Esophagus muscularis mucosa (tissue), 4 donors: ENCODE measurements around the gene RASA1. TPM values are rescaled to one million over a fixed set of nuclear protein-coding genes. Genes with fewer than 3 reads are reported as not detected.

ENCODE experiments used
- DNase-seq: peaks from one replicate; pipeline ENCODE4 v3.0.0-alpha.2; 2017; ENCODE audit errors: extremely low spot score
- H3K27ac ChIP-seq, 4 donors: fragments of 200-600 bp; sonication (generic); replicated peaks in 1 of 4; 1 replicate in 3 of 4; 2 replicates in 1 of 4; pipeline ENCODE4 v1.5.1; 2016 to 2019; ENCODE audit warnings: mild to moderate bottlenecking in 1 of 4
- H3K27me3 ChIP-seq, 4 donors: fragments of 200-600 bp; sonication (generic); one replicate each; pipeline versions ENCODE4 v1.5.1 to v1.6.0; 2016 to 2019
- H3K36me3 ChIP-seq, 4 donors: fragments of 200-600 bp; sonication (generic); one replicate each; pipeline ENCODE4 v1.5.1; 2016 to 2019
- H3K4me1 ChIP-seq, 4 donors: fragments of 200-600 bp; sonication (generic); one replicate each; pipeline ENCODE4 v1.5.1; 2016 to 2019
- H3K4me3 ChIP-seq, 4 donors: fragments of 200-600 bp; sonication (generic); 1 replicate in 2 of 4; 2 replicates in 2 of 4; pipeline ENCODE4 v1.5.1; 2016 to 2019; ENCODE audit warnings: mild to moderate bottlenecking in 4 of 4, moderate library complexity in 1 of 4
- H3K9me3 ChIP-seq, 4 donors: fragments of 200-600 bp; sonication (generic); 1 replicate in 3 of 4; 2 replicates in 1 of 4; pipeline ENCODE4 v1.5.1; 2016 to 2019
- EP300 ChIP-seq: sonication (generic); formaldehyde crosslinking; IDR thresholded peaks from one replicate; pipeline ENCODE4 v1.6.1; 2017; ENCODE audit warnings: antibody characterized with exemption
- POLR2A ChIP-seq: fragments of 450-650 bp; IDR thresholded peaks from one replicate; pipeline ENCODE4 v1.6.1; 2017; ENCODE audit warnings: antibody characterized with exemption, moderate library complexity, mild to moderate bottlenecking, low read depth
- POLR2AphosphoS5 ChIP-seq, 2 donors: sonication (generic); formaldehyde crosslinking; IDR thresholded peaks; one replicate each; pipeline ENCODE4 v1.6.1; 2017; ENCODE audit warnings: antibody characterized with exemption in 2 of 2
- WGBS: methylation state at CpG from one replicate; pipeline ENCODE4 v1.1.5; 2018; 5-methylcytosine and 5-hydroxymethylcytosine counted together
- intact Hi-C: fragments of 100-400 bp; cut with DNase I; formaldehyde crosslinking; loops from one replicate; pipeline ENCODE4 v1.15.1; 2023
- total RNA-seq, 4 donors: library from RNA; depleted of rRNA; stranded (reverse); fragments of >200 nt; gene quantifications; one replicate each; pipeline versions ENCODE4 v1.1.0 to v1.2.1, GENCODE V29; 2016
- TF ChIP-seq, protein P1 (sequence below), 3 experiments: fragments of 200-600 bp in 2 of 3; fragments of 450-650 bp in 1 of 3; sonication (generic) in 2 of 3; IDR thresholded peaks; one replicate each; pipeline ENCODE4 v1.5.1; 2017 to 2019; ENCODE audit warnings: antibody characterized with exemption in 3 of 3, mild to moderate bottlenecking in 2 of 3, moderate library complexity in 1 of 3

The RASA1 gene
- total RNA-seq, 4 donors from 2014 or later, result 23.4 to 27.3 (median 23.6) TPM

DNA sequence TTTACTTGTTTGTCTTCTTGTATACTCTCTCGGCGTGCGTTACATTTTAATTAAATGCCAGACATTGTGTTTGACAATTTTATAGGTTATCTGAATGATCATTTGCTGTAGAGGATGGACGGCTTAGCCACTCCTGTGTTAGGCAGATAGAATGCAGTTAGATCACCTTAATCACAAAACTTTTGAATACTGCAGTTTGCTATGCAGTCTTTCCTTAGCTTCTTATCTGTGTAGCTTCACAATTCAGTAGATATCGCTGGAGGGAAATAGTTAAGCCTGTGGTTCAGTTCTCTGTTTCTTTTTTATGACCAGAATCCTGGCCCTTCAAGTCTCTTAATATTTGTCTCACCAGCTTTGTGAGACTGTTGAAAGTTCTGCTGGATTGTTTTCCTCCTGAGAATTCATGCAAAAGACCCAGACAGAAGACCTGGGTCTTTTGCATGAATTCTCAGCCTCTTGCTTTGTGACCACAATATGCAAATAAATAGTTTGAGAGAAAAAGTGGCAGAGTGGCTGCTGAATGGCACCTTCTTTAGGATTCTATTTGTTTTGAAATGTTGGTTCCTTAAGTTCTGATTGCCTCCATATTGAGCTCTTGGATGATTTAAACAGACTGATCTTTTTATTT, 40.2 kb downstream of the RASA1 start:
- DNase-seq, result no peak
- Histone ChIP-seq H3K4me3 (no peak overlapping the region), H3K36me3 (peaks cover 4 to 18% (median 12%) of the 10 kb centered on the region in 4 donors), H3K4me1 (peaks cover 0 to 8% (median 0%) of the 10 kb centered on the region in 4 donors), H3K27ac (no peak overlapping the region), H3K27me3 (no peaks in the 10 kb centered on the region), H3K9me3 (no peaks in the 10 kb centered on the region)
- TF ChIP-seq, protein P1, sequence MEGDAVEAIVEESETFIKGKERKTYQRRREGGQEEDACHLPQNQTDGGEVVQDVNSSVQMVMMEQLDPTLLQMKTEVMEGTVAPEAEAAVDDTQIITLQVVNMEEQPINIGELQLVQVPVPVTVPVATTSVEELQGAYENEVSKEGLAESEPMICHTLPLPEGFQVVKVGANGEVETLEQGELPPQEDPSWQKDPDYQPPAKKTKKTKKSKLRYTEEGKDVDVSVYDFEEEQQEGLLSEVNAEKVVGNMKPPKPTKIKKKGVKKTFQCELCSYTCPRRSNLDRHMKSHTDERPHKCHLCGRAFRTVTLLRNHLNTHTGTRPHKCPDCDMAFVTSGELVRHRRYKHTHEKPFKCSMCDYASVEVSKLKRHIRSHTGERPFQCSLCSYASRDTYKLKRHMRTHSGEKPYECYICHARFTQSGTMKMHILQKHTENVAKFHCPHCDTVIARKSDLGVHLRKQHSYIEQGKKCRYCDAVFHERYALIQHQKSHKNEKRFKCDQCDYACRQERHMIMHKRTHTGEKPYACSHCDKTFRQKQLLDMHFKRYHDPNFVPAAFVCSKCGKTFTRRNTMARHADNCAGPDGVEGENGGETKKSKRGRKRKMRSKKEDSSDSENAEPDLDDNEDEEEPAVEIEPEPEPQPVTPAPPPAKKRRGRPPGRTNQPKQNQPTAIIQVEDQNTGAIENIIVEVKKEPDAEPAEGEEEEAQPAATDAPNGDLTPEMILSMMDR (IDR thresholded peaks at IDR 0.05), result no peak
- no peak for TF ChIP-seq POLR2A
- TF ChIP-seq POLR2AphosphoS5 (IDR thresholded peaks at IDR 0.05), result no peak
- TF ChIP-seq EP300, result no peak
- 96% methylated on average over 5 of the region's 5 CpGs for whole genome bisulfite sequencing
- intact Hi-C loops, result no loop called here

DNA sequence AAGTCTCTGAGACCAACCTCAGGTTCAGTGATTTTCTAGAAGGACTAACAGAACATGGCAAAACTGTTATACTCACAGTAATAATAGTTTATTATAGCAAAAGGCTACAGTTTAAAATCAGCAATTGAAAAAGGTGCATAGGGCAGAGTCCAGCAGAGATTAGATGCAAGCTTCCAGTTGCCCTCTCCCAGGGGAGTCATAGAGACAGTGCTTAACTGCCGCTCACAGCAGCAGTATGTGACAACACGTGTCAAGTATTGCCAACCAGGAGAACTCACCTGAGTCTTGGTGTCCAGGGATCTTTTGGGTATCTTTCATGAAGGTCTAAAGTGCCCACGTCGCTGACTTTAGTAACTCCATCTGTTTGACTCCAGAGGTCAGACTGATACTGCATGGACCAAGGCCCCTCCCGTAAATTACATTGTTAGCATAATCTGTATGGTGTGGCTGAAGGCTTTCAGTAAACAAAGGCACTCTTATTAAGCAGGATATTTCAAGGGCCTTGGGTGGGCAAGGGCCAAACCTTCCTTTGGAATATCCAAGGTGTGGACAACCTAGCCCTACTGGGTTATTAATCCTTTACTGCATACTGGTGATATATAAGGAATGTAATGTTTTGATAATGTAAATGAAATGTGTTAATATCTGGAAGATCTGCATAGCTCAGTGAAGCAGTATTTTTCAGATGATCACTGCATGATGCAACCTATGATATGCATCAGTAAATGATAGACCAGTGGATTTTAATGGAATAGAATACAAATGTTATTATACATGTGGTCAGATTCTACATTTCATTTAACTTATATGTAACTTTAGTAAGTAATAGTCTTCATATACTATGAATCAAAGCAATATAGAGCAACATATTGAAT, 44.0 kb downstream of the RASA1 start:
- Histone ChIP-seq H3K36me3 (no peaks in the 10 kb centered on the region), H3K27me3 (no peaks in the 10 kb centered on the region), H3K4me3 (no peak overlapping the region), H3K9me3 (no peaks in the 10 kb centered on the region), H3K4me1 (peaks cover 0 to 8% (median 3%) of the 10 kb centered on the region in 4 donors), H3K27ac (no peak overlapping the region)
- intact Hi-C loops, result no loop called here
- 70% methylated on average over 3 of the region's 5 CpGs for WGBS
- TF ChIP-seq, protein P1 (IDR thresholded peaks at IDR 0.05), result no peak
- no peak for TF ChIP-seq EP300
- TF ChIP-seq POLR2A, result no peak
- no peak for TF ChIP-seq POLR2AphosphoS5 (IDR thresholded peaks at IDR 0.05)
- no peak for DNase-seq

GRCh38 chr5:87313216-87313615, 45.5 kb downstream of the RASA1 start:
- Histone ChIP-seq H3K27me3 (no peaks in the 10 kb centered on the region), H3K27ac (no peak overlapping the region), H3K36me3 (no peaks in the 10 kb centered on the region), H3K9me3 (no peaks in the 10 kb centered on the region), H3K4me1 (peaks cover 0 to 8% (median 3%) of the 10 kb centered on the region in 4 donors), H3K4me3 (no peak overlapping the region)
- no peak for DNase-seq
- WGBS, result 75% methylated on average over 3 of the region's 3 CpGs
- TF ChIP-seq POLR2AphosphoS5 (IDR thresholded peaks at IDR 0.05), result no peak
- TF ChIP-seq, protein P1 (IDR thresholded peaks at IDR 0.05), result no peak
- TF ChIP-seq POLR2A, result no peak
- no peak for TF ChIP-seq EP300
- intact Hi-C loops, result no loop called here

DNA sequence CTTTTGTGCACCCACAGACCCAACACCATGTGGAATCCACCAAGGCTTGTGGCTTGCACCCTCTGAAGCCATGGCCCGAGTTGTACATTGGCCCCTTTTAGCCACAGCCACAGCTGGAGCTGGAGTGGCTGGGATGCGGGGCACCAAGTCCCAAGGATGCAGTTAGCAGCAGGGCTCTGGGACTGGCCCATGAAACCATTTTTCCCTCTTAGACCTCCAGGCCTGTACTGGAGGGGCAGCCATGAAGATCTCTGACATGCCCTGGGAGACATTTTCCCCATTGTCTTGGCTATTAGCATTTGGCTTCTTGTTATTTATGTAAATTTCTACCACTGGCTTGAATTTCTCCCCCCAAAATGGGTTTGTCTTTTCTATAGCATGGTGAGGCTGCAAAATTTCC, 51.8 kb downstream of the RASA1 start:
- DNase-seq, result no peak
- intact Hi-C loops, result no loop called here
- TF ChIP-seq POLR2AphosphoS5 (IDR thresholded peaks at IDR 0.05) (no peak), POLR2A (no peak), EP300 (no peak)
- TF ChIP-seq, protein P1 (IDR thresholded peaks at IDR 0.05), result no peak
- H3K4me3 ChIP-seq, result no peak overlapping the region
- H3K27ac ChIP-seq, result no peak overlapping the region
- H3K36me3 ChIP-seq, result no peaks in the 10 kb centered on the region
- H3K27me3 ChIP-seq, result no peaks in the 10 kb centered on the region
- no peaks in the 10 kb centered on the region for H3K9me3 ChIP-seq
- H3K4me1 ChIP-seq, result peaks cover 0 to 6% (median 3%) of the 10 kb centered on the region in 4 donors
- WGBS, result 100% methylated on average over 1 of the region's 2 CpGs
